ENCODE results near the gene PPP2R2C.

- TF ChIP-seq CTCF (IDR thresholded peaks at IDR 0.05) (no peak), EP300 (IDR thresholded peaks at IDR 0.05) (no peak), POLR2A (IDR thresholded peaks at IDR 0.05; ENCODE audit: low read depth) (no peak), POLR2AphosphoS5 (IDR thresholded peaks at IDR 0.05) (no peak)
Measured at GRCh38 chr4:6501171-6501570, 28.8 kb upstream of the PPP2R2C start.
